Sigmoid colon (tissue), 7 donors: Measurements from ENCODE around the gene AGT. TPM values are rescaled to one million over a fixed set of nuclear protein-coding genes. Genes with fewer than 3 reads are reported as not detected.

Experiments
- DNase-seq: peaks from one replicate; pipeline ENCODE4 v3.0.0-alpha.2; 2019
- H3K27ac ChIP-seq, 4 donors: fragments of 200-600 bp; sonication (generic); one replicate each; pipeline ENCODE4 v1.5.1; 2016 to 2019; ENCODE audit warnings: mild to moderate bottlenecking in 1 of 4
- H3K27me3 ChIP-seq, 3 donors: fragments of 200-600 bp; sonication (generic); one replicate each; pipeline ENCODE4 v1.5.1; 2019; ENCODE audit warnings: mild to moderate bottlenecking in 1 of 3
- H3K36me3 ChIP-seq, 4 donors: fragments of 200-600 bp; sonication (generic); one replicate each; pipeline ENCODE4 v1.5.1; 2016 to 2019
- H3K4me1 ChIP-seq, 4 donors: fragments of 200-600 bp; sonication (generic); one replicate each; pipeline ENCODE4 v1.5.1; 2017 to 2019
- H3K4me3 ChIP-seq, 4 donors: fragments of 200-600 bp; sonication (generic); one replicate each; pipeline ENCODE4 v1.5.1; 2017 to 2019; ENCODE audit warnings: mild to moderate bottlenecking in 2 of 4, moderate library complexity in 1 of 4
- H3K9me3 ChIP-seq, 4 donors: fragments of 200-600 bp in 3 of 4; sonication (generic) in 3 of 4; one replicate each; pipeline versions ENCODE4 v1.5.1 to v1.6.1; 2013 to 2019
- EP300 ChIP-seq, 4 donors: sonication (generic); formaldehyde crosslinking; IDR thresholded peaks; one replicate each; pipeline ENCODE4 v1.6.1; 2017; ENCODE audit warnings: antibody characterized with exemption in 4 of 4
- POLR2A ChIP-seq, 2 donors: fragments of 450-650 bp; IDR thresholded peaks; one replicate each; pipeline ENCODE4 v1.6.1; 2016; ENCODE audit warnings: antibody characterized with exemption in 2 of 2, mild to moderate bottlenecking in 2 of 2, moderate library complexity in 2 of 2
- POLR2AphosphoS5 ChIP-seq, 4 donors: sonication (generic); formaldehyde crosslinking; IDR thresholded peaks; one replicate each; pipeline ENCODE4 v1.6.1; 2017; ENCODE audit warnings: antibody characterized with exemption in 4 of 4
- WGBS, 2 donors: extraction: QIAGEN DNeasy Blood & Tissue Kit; methylation state at CpG; one replicate each; pipeline ENCODE4 v1.1.7; 2013; 5-methylcytosine and 5-hydroxymethylcytosine counted together
- intact Hi-C: fragments of 100-400 bp; cut with DNase I; formaldehyde crosslinking; loops from one replicate; pipeline ENCODE4 v1.15.1; 2023
- polyA plus RNA-seq, 3 donors: library from polyadenylated mRNA; stranded (reverse); fragments of 200-250 nt; gene quantifications; one replicate each; pipeline ENCODE4 v1.2.3, GENCODE V29; 2013
- total RNA-seq, 4 donors: library from RNA; depleted of rRNA; stranded (reverse); fragments of >200 nt; gene quantifications; one replicate each; pipeline ENCODE4 v1.1.0, GENCODE V29; 2016
- TF ChIP-seq, protein P1 (sequence below), 4 experiments: fragments of 450-650 bp in 3 of 4; fragments of 200-600 bp in 1 of 4; IDR thresholded peaks; one replicate each; pipeline ENCODE4 v1.5.1; 2016 to 2019; ENCODE audit warnings: antibody characterized with exemption in 4 of 4, mild to moderate bottlenecking in 3 of 4, moderate library complexity in 2 of 4
- donor health status: healthy with polysubstance abuse.
- donor health status: Bipolar disorder and iron deficiency.
- donor health status: healthy.

The AGT gene
- total and polyA plus RNA-seq, 7 donors, result 0.36 to 9.2 (median 1.7) TPM

- no peaks in the 10 kb centered on the region for H3K9me3 ChIP-seq
- H3K4me1 ChIP-seq, result peaks cover 0 to 26% (median 12%) of the 10 kb centered on the region in 4 donors
- H3K27ac ChIP-seq, result peak overlapping the region in 1 of 4 donors; percentile 70
- DNase-seq, result no peak
- intact Hi-C loops, result loop anchor here (2.0 kb wide), 1 partner anchor 40 kb away; the partner anchor contains the start of gene COG2
- peaks cover 12 to 70% (median 31%) of the 10 kb centered on the region in 4 donors for H3K36me3 ChIP-seq
- 78 to 87% methylated on average over 9 of the region's 9 CpGs for WGBS, 2 donors
- no peak overlapping the region for H3K4me3 ChIP-seq
- TF ChIP-seq EP300 (IDR thresholded peaks at IDR 0.05) (no peak), POLR2AphosphoS5 (IDR thresholded peaks at IDR 0.05) (no peak), POLR2A (IDR thresholded peaks at IDR 0.05) (no peak)
- TF ChIP-seq, protein P1, sequence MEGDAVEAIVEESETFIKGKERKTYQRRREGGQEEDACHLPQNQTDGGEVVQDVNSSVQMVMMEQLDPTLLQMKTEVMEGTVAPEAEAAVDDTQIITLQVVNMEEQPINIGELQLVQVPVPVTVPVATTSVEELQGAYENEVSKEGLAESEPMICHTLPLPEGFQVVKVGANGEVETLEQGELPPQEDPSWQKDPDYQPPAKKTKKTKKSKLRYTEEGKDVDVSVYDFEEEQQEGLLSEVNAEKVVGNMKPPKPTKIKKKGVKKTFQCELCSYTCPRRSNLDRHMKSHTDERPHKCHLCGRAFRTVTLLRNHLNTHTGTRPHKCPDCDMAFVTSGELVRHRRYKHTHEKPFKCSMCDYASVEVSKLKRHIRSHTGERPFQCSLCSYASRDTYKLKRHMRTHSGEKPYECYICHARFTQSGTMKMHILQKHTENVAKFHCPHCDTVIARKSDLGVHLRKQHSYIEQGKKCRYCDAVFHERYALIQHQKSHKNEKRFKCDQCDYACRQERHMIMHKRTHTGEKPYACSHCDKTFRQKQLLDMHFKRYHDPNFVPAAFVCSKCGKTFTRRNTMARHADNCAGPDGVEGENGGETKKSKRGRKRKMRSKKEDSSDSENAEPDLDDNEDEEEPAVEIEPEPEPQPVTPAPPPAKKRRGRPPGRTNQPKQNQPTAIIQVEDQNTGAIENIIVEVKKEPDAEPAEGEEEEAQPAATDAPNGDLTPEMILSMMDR (IDR thresholded peaks at IDR 0.05), result no peak
- no peaks in the 10 kb centered on the region for H3K27me3 ChIP-seq
Measured at GRCh38 chr1:230682882-230683610, 30.9 kb downstream of the AGT start.

DNA sequence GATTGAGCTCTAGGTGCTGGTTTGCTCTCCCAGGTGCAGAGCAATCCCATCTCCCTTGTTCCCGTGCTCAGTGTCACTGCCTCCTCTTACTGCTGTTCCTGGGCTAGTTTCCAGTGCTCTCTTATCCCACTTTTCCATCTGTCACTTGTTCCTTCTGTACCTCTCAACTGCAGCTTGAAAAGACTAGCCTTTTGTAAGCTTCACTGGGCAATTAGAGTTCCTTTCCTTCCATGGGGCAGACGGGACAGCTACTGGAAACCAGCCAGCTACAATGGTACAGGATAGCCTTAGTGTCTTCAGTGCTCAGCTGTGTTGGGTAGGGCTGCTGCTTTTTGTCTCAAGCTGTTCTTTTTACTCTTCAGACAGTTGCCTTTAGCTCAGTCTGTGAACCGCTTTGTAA lies 31.6 kb downstream of the AGT start:
- intact Hi-C loops, result loop anchor here (2.0 kb wide), 1 partner anchor 39 kb away; the partner anchor contains the start of gene COG2
- Histone ChIP-seq H3K4me3 (no peak overlapping the region), H3K27ac (peak overlapping the region in 2 of 4 donors; percentile 25 to 70), H3K36me3 (peaks cover 12 to 70% (median 31%) of the 10 kb centered on the region in 4 donors), H3K9me3 (no peaks in the 10 kb centered on the region), H3K4me1 (peaks cover 0 to 26% (median 12%) of the 10 kb centered on the region in 4 donors), H3K27me3 (no peaks in the 10 kb centered on the region)
- TF ChIP-seq POLR2A (IDR thresholded peaks at IDR 0.05), result no peak
- TF ChIP-seq, protein P1 (IDR thresholded peaks at IDR 0.05), result no peak
- TF ChIP-seq POLR2AphosphoS5 (IDR thresholded peaks at IDR 0.05), result peak in 1 of 4 donors; percentile 72
- TF ChIP-seq EP300 (IDR thresholded peaks at IDR 0.05), result no peak
- no peak for DNase-seq
- 46 to 63% methylated on average over 3 of the region's 3 CpGs for WGBS, 2 donors

- no peaks in the 10 kb centered on the region for H3K27me3 ChIP-seq
- H3K36me3 ChIP-seq, result peaks cover 7 to 70% (median 25%) of the 10 kb centered on the region in 4 donors
- intact Hi-C loops, result no loop called here
- TF ChIP-seq EP300 (IDR thresholded peaks at IDR 0.05) (no peak), POLR2AphosphoS5 (IDR thresholded peaks at IDR 0.05) (no peak)
- H3K4me3 ChIP-seq, result no peak overlapping the region
- WGBS, 2 donors, result 38 to 73% methylated on average over 2 of the region's 2 CpGs
- no peak for DNase-seq
- peak overlapping the region in 1 of 4 donors; percentile 70 for H3K27ac ChIP-seq
- no peaks in the 10 kb centered on the region for H3K9me3 ChIP-seq
- peaks cover 0 to 26% (median 12%) of the 10 kb centered on the region in 4 donors for H3K4me1 ChIP-seq
Measured at GRCh38 chr1:230681599-230681998, 32.3 kb downstream of the AGT start.

DNA sequence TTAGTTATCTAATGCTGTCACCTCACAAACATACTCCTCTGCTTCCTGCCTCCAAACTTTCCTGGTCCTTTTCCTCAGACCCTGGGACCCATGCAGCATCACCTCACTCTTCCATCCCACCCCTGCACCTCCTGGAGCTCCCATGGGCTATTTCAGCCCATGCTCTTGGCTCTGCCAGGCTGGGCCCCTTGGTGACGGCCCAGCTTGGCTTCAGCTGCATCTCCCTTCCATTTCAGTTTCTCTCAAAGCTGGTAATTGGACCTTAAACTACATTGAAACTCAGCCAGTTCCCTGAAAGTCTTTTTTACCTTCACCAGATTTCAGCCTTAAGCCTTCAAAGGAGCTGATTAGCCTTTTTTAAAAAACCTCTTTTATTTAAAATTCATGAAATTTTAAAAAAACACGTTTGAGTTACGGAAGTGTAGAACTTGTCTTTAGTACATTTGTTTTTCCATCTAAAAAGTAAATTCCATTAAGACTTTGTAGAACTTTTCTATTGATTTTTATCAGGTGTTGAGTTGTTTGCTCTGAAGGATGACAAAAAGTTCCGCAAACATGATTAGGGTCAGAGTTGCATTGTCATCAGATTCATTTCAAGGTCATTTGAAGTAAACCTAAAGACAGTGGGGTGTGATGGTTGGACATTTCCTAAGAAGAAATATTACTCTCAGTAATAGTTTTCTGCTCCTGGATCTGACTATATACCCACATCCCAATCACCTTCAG lies 33.5 kb downstream of the AGT start:
- Histone ChIP-seq H3K36me3 (peaks cover 0 to 70% (median 21%) of the 10 kb centered on the region in 4 donors), H3K27me3 (no peaks in the 10 kb centered on the region), H3K4me3 (no peak overlapping the region), H3K27ac (no peak overlapping the region), H3K4me1 (peaks cover 0 to 26% (median 12%) of the 10 kb centered on the region in 4 donors), H3K9me3 (no peaks in the 10 kb centered on the region)
- 55 to 70% methylated on average over 4 of the region's 4 CpGs for WGBS, 2 donors
- DNase-seq, result no peak
- intact Hi-C loops, result no loop called here
- TF ChIP-seq, protein P1 (IDR thresholded peaks at IDR 0.05), result no peak
- no peak for TF ChIP-seq POLR2AphosphoS5 (IDR thresholded peaks at IDR 0.05)
- no peak for TF ChIP-seq EP300 (IDR thresholded peaks at IDR 0.05)
- no peak for TF ChIP-seq POLR2A (IDR thresholded peaks at IDR 0.05)

DNA sequence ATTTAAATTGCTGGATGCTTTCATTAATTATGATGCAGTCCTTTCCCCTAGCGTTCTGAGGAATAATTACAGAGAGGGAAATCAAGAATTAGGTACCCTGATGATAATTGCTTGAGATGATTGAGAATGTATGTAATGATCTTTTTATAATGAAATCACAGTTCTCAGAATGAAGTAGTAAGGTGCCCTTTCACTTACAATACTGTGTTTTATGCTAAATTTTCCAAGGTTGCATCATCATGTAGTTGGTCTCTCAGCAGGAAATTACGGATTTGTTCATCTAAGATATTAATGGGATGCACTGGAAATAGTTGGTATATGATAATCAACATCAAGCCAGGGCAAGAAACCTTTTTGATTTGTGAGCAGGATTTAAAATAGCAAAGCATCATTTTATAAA lies 34.1 kb downstream of the AGT start:
- 92% methylated on average over 2 of the region's 2 CpGs for WGBS, 2 donors
- Histone ChIP-seq H3K27ac (no peak overlapping the region), H3K27me3 (no peaks in the 10 kb centered on the region), H3K36me3 (peaks cover 0 to 70% (median 18%) of the 10 kb centered on the region in 4 donors), H3K9me3 (no peaks in the 10 kb centered on the region), H3K4me3 (no peak overlapping the region), H3K4me1 (peaks cover 0 to 26% (median 12%) of the 10 kb centered on the region in 4 donors)
- intact Hi-C loops, result no loop called here
- no peak for TF ChIP-seq POLR2A (IDR thresholded peaks at IDR 0.05)
- no peak for TF ChIP-seq POLR2AphosphoS5 (IDR thresholded peaks at IDR 0.05)
- TF ChIP-seq EP300 (IDR thresholded peaks at IDR 0.05), result no peak
- TF ChIP-seq, protein P1 (IDR thresholded peaks at IDR 0.05), result no peak
- DNase-seq, result no peak
